HUDEP-2 (cell line): ENCODE data around the gene FBXL12.

Experiments used
- DNase-seq, 76 experiments: peaks; one replicate each; lab custom pipeline; 2025; ENCODE audit not compliant: unreplicated experiment in 76 of 76; lab: John Stamatoyannopoulos, UW

Gene FBXL12

DNA sequence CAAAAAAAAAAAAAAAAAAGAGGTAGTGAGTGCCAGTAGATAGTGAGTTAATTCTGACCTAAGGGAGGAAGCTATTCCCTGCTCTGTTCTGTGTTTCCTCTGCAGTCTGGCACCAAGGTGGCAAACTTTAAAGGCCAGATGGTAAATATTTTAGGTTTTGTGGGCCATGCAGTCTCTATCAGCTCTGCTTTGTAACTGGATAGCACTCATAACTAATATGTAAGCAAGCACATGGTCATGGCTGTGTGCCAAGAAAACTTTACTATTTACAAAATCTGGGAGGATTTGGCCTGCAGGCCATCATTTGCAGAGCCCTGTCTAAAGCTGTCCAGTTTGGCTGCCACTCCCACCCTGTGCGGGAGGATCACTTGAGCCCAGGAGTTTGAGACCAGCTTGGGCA lies 20.5 kb upstream of the FBXL12 start:
- DNase-seq, result no peak

- no peak for DNase-seq
Measured at GRCh38 chr19:9838324-9838723, 19.4 kb upstream of the FBXL12 start.

GRCh38 chr19:9836021-9836420 lies 17.1 kb upstream of the FBXL12 start:
- DNase-seq, result peak in 49 of 76 experiments; percentile 14 to 73 (median 38)

DNA sequence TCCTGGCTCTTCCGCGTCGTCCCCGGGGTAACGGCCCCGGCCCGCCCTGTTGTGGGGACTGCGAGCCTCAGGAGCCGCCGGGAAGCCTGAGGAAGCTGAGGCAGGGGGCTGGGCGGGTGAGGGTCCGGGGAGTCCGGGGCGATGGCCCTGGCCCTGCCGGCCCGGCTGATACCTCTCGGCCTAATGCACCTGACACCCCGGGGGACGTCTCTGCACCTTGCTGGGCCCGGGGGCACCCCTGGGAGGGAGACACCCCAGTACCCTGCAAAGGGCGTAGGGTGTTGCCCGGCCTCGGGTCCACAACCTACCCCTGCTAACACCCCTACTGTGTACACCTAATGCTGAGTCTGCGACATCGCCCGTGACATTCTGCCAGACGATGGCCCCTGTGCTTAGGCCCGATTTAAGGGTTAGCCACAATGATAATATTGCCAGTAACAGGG lies 16.6 kb upstream of the FBXL12 start:
- peak in 3 of 76 experiments; percentile 28 to 45 (median 42) for DNase-seq

DNA sequence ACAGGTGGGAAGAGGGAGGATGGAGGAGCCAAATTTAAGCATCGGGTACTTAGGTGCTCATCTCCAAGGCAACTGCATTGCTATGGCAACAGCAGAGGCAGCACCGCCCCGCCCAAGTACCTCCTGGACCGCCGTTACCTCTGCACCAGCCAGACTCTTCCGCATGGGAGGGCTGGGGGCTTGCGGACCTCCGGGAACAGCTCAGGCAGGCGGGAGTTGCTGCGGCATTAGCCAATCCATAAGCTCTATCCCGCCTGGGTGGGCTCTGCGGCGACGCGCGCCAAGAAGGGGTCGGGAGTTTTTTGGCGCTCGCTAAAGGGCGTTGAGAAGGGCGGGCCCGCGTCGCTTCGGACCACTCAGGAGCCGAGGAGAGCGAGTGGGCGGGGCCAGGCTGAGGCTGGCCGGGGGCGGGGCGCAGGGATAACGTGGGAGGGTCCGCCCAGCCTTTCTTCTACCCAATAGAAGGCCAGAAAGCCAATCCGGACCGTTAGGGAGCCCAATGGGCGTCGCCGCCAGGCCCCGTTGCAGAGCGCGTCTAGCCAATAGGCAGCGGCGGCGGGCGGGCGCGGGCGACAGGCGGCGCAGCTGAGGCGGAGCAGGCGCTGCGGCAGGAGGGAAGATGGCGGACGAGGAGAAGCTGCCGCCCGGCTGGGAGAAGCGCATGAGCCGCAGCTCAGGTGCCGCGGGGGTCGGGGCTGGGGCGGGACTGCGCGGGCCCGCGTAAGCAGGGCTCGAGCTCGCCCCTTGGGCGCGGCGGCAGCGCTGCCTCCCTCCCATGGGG lies 16.0 kb upstream of the FBXL12 start, which contains the start of gene PIN1:
PIN1 (plus strand) TSS at position 593 of the 781 bp plus-strand sequence; CDS start at position 620, 27 bp downstream.
- DNase-seq, result peak; percentile 77 to 100 (median 99)

GRCh38 chr19:9834307-9834725 lies 15.4 kb upstream of the FBXL12 start:
- DNase-seq, result no peak

DNA sequence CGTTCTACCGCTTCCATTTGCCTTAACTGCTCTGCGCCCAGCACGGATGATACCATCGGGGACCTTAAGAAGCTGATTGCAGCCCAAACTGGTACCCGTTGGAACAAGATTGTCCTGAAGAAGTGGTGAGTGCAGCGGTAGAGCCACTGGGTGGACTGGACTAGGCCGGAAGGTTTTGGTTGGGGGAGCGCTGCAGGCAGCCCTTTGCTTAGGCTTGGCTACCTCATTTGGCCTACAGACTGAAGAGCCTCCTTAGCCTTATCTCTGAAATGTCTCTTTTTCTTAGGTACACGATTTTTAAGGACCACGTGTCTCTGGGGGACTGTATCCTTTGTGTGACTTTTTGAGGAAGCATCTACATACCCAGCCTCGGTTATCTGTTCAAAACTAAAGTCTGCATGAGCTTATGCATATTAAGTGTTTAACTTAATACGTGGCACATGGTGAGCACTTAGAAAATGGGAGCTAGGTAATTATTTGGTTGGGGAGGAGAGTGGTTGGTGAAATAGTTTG lies 9.7 kb upstream of the FBXL12 start:
- peak in 1 of 76 experiments; percentile 16 for DNase-seq

DNA sequence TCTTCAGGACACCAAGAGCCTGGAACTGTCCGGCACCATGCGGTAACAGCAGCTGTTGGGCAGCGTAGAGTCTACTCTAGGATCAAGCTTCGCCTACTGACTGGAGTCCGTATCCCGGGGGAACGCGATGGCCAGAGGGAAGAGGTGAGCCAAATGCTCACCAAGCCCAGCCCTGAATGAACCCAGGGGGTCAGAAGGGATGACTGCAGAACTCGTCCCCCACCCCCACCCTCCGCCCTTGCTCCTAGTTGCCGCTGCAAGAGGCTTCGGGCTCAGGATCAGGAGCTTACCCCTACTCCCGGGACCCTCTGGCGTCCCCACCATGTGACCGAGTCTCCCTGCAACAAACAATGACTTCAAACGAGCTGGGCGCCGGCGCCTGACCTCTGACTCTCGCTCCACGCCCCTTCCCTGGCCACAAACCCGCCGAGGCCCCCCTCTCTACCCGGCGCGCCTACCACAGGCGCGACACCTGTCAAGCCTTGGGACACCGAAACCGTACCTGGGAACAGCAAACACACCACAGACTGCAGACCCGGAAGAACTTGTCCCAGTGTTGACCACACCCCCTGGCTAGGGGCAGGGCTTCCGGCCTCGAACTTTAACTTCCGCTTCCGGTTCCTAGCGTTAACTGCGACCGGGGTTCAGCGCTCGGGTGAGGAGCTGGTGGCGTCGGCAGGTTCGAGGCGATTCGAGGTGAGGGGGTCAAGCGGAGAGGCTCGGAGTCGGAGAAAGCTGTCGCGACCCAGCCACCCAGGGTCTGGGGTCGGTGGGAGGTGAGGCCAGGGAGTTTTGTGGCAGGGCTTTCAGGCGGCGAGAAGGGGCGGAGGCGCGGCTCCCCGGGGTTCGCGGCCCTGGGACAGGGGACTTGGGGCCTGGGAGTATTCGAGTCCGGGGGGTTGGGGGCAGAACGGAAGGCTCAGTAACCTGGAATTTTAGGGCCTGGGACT lies 8.7 kb upstream of the FBXL12 start, which contains the start of gene UBL5:
UBL5 (plus strand) TSS at position 630 of the 950 bp plus-strand sequence. CDS start 420 bp downstream, outside the sequence.
- DNase-seq, result peak in 75 of 76 experiments; percentile 43 to 96 (median 87)

GRCh38 chr19:9823816-9824215 lies 4.9 kb upstream of the FBXL12 start:
- DNase-seq, result no peak

DNA sequence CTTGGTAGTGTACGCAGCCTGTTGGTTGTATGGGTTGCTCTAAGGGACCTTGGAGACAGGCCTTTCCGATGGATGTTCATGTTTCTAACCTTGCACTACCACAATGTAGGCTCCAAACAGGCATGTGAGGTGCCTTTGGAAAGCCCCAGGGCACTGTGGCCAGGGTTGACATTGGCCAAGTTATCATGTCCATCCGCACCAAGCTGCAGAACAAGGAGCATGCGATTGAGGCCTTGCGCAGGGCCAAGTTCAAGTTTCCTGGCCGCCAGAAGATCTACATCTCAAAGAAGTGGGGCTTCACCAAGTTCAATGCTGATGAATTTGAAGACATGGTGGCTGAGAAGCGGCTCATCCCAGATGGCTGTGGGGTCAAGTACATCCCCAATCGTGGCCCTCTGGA lies 1.2 kb upstream of the FBXL12 start:
- peak in 1 of 76 experiments; percentile 7 for DNase-seq

- peak in 4 of 76 experiments; percentile 98 to 100 (median 98) for DNase-seq
Measured at GRCh38 chr19:9819596-9819909, 674 bp upstream of the FBXL12 start.

- DNase-seq, result no peak
Measured at GRCh38 chr19:9818175-9818733, 625 bp downstream of the FBXL12 start.

DNA sequence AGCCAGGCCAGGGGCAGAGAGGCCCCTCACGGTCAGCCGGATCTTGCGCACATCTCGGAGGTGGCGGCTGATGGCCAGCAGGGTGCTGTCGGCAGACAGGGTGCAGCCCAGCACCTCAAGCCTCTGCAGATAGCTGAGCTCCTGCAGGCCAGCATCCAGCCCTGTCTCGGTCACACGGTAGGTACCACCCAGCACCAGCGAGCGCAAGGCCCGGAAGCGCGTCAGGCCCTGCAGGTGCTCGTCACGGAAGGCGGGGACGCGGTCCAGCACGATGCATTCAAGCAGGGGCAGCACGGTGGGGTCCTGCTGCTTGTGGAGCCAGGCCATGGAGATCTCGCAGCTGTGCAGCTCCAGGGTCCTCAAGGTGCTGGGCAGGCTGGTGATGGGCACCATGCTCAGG lies 7.7 kb downstream of the FBXL12 start:
- DNase-seq, result no peak

DNA sequence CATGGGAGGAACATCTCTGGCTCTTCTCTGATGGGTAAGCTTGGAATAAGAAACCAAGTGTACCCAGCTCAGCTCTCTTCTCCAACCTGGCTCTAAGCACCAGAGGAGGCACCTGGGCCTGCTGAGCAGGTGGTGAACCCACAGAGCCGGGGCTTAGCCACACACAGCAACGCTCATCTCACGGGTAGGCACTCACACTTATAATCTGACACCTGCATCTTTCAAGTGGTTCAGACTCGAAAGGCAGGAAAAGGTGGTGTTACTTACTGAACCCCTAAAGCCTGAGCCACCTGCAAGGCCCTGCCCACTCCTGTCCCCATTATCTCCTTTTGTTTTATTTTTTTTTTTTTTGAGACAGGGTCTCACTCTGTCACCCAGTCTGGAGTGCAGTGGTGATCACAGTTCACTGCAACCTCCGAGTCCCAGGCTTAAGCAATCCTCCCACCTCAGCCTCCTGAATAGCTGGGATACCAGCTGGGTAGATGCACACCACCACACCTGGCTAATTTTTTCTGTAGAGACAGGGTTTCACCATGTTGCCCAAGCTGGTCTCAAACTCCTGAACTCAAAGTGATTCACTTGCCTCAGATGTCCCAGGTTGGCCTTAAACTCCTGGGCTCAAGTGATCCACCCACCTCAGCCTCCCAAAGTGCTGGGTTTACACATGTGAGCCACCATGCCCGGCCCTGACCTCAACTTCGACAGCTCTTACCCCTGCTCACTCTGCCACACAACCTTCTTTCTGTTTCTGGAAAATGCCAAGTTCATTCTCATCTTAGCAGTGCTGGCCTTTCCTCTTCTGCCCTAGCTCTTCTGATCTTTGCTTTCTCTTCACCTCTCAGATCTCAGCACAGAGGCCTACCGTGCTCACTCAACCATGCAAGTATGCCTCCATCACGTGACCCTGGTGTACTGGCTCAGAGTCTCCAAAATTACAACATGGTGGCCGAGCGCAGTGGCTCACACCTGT lies 9.7 kb downstream of the FBXL12 start:
- no peak for DNase-seq

DNA sequence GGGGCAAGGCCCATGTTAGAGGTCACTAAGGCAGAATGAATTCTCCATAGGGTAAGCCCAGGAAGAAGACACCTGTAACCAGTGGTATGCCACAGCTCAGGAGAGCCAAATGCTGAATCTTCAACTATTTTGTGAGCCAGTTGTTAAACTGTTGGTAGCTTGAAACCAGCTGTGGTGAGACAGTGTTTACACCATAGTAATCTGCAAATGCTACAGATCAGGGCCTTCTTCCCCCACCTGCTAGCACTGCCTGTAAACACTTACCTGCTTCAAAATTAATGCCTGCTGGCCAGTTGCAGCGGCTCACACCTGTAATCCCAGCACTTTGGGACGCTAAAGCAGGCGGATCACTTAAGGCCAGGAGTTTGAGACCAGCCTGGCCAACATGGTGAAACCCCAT lies 12.1 kb downstream of the FBXL12 start:
- DNase-seq, result no peak

DNA sequence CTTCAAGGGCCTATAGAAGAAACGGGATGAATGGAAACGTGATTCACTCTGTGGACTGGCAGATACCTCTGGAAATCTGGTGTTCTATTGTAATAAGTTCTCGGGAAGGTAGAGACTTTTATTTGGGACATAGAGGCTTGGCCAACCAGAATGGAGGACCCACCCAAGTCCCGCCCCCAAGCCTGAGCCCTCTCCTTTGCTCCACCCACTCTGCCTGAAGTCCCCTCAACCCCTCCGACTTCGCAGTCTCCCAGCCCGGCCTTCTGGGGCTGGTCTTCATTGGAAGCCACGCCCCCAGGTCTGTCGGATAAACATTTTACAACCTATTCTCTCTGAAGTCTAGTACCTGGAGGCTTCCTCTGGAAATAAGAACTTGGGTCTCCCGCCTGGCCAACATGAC lies 16.9 kb downstream of the FBXL12 start:
- no peak for DNase-seq

DNA sequence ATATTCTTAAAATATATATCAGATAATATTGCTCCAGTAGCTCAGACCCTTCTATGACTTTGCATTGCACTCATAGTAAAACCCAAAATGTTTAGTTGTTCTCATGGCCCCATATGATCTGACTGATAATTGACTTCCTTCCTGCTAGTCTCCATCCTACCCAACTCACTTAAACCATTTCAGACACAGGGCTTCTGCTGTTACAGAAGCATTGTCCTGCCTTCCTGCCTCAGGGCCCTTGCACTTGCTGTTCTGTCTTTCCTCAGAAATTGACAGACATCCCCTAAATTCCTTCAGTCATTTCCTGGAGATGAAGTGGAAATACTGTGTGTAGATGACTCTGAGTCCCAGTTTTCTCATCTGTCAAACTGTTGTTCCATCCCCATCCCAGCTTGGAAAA lies 19.7 kb downstream of the FBXL12 start:
- no peak for DNase-seq

GRCh38 chr19:9797871-9798270 lies 21.0 kb downstream of the FBXL12 start:
- DNase-seq, result no peak

- peak in 74 of 76 experiments; percentile 9 to 96 (median 81) for DNase-seq
Measured at GRCh38 chr19:9796113-9796773, 22.6 kb downstream of the FBXL12 start.
